Vagina (tissue), 2 donors: ENCODE measurements around the gene ZSWIM6. TPM values are rescaled to one million over a fixed set of nuclear protein-coding genes. Genes with fewer than 3 reads are reported as not detected.

Source experiments
- DNase-seq, 2 donors: peaks; one replicate each; pipeline ENCODE4 v3.0.0-alpha.2; 2017; ENCODE audit errors: extremely low spot score in 2 of 2
- H3K27ac ChIP-seq: fragments of 200-600 bp; sonication (generic); one replicate; pipeline ENCODE4 v1.5.1; 2019
- H3K27me3 ChIP-seq: fragments of 200-600 bp; sonication (generic); one replicate; pipeline ENCODE4 v1.5.1; 2019
- H3K36me3 ChIP-seq, 2 donors: fragments of 200-600 bp; sonication (generic); one replicate each; pipeline ENCODE4 v1.5.1; 2017 to 2019
- H3K4me1 ChIP-seq: fragments of 200-600 bp; sonication (generic); one replicate; pipeline ENCODE4 v1.5.1; 2019
- H3K4me3 ChIP-seq, 2 donors: fragments of 200-600 bp; sonication (generic); 1 replicate in 1 of 2; 2 replicates in 1 of 2; pipeline ENCODE4 v1.5.1; 2016 to 2019
- H3K9me3 ChIP-seq: fragments of 200-600 bp; sonication (generic); one replicate; pipeline ENCODE4 v1.5.1; 2019
- POLR2A ChIP-seq, 2 donors: fragments of 450-650 bp; IDR thresholded peaks; one replicate each; pipeline ENCODE4 v1.6.1; 2017; ENCODE audit warnings: antibody characterized with exemption in 2 of 2, mild to moderate bottlenecking in 2 of 2, moderate library complexity in 2 of 2
- POLR2AphosphoS5 ChIP-seq, 2 donors: sonication (generic); formaldehyde crosslinking; IDR thresholded peaks; one replicate each; pipeline ENCODE4 v1.9.0; 2017; ENCODE audit warnings: antibody characterized with exemption in 2 of 2, mild to moderate bottlenecking in 2 of 2, low read depth in 1 of 2; ENCODE audit not compliant: insufficient read depth in 1 of 2
- intact Hi-C: fragments of 100-400 bp; cut with DNase I; formaldehyde crosslinking; loops from one replicate; pipeline ENCODE4 v1.15.1; 2023
- total RNA-seq: library from RNA; depleted of rRNA; stranded (reverse); fragments of >200 nt; gene quantifications from one replicate; pipeline ENCODE4 v1.2.3, GENCODE V29; 2016
- TF ChIP-seq, protein P1 (sequence below), 3 experiments: fragments of 450-650 bp in 2 of 3; fragments of 200-600 bp in 1 of 3; sonication (generic) in 1 of 3; IDR thresholded peaks; one replicate each; pipeline ENCODE4 v1.5.1; 2017 to 2019; ENCODE audit warnings: antibody characterized with exemption in 3 of 3, mild to moderate bottlenecking in 2 of 3, moderate library complexity in 2 of 3

Gene ZSWIM6
- total RNA-seq, 1 donor from 2014 or later = 16.7 TPM

- no peak overlapping the region for H3K27ac ChIP-seq
Observed at GRCh38 chr5:61455179-61456006, 123.3 kb downstream of the ZSWIM6 start.

GRCh38 chr5:61460471-61460870, 128.4 kb downstream of the ZSWIM6 start:
- DNase-seq = no peak
- Histone ChIP-seq H3K9me3 (no peaks in the 10 kb centered on the region), H3K27me3 (no peaks in the 10 kb centered on the region), H3K4me3 (no peak overlapping the region), H3K4me1 (peaks cover 17% of the 10 kb centered on the region), H3K36me3 (no peaks in the 10 kb centered on the region), H3K27ac (no peak overlapping the region)
- TF ChIP-seq, protein P1, sequence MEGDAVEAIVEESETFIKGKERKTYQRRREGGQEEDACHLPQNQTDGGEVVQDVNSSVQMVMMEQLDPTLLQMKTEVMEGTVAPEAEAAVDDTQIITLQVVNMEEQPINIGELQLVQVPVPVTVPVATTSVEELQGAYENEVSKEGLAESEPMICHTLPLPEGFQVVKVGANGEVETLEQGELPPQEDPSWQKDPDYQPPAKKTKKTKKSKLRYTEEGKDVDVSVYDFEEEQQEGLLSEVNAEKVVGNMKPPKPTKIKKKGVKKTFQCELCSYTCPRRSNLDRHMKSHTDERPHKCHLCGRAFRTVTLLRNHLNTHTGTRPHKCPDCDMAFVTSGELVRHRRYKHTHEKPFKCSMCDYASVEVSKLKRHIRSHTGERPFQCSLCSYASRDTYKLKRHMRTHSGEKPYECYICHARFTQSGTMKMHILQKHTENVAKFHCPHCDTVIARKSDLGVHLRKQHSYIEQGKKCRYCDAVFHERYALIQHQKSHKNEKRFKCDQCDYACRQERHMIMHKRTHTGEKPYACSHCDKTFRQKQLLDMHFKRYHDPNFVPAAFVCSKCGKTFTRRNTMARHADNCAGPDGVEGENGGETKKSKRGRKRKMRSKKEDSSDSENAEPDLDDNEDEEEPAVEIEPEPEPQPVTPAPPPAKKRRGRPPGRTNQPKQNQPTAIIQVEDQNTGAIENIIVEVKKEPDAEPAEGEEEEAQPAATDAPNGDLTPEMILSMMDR (IDR thresholded peaks at IDR 0.05) = no peak
- TF ChIP-seq POLR2A (IDR thresholded peaks at IDR 0.05) (no peak), POLR2AphosphoS5 (IDR thresholded peaks at IDR 0.05; ENCODE audit: insufficient read depth in 1 of 2, low read depth in 1 of 2) (no peak)
- intact Hi-C loops = no loop called here

More at GRCh38 chr5:61455179-61456006, 123.3 kb downstream of the ZSWIM6 start:
- Histone ChIP-seq H3K36me3 (no peaks in the 10 kb centered on the region), H3K9me3 (no peaks in the 10 kb centered on the region), H3K4me3 (no peak overlapping the region), H3K4me1 (peaks cover 13% of the 10 kb centered on the region), H3K27me3 (no peaks in the 10 kb centered on the region)
- intact Hi-C loops = no loop called here
- no peak for TF ChIP-seq POLR2AphosphoS5 (IDR thresholded peaks at IDR 0.05; ENCODE audit: insufficient read depth in 1 of 2, low read depth in 1 of 2)
- DNase-seq = no peak

DNA sequence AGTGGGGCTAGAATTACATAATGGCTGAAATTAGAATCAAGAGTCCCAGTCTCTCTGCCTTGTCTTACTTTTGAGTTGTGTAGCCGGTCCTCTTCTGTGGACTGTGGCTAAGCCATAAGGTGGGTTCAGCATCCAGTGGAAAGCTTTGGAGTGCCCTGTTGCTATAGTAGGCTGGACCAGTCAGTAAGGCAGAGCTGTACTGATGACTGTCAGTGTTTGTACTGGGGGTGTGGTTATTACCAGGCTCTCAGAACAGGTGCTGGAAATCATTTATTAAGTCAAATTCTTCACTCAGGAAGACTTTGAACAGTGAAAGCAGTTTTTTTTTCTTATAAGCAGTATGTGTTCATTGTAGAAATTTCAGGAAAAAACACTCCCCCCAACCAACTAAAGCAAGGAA, 129.4 kb downstream of the ZSWIM6 start:
- no peak overlapping the region for H3K27ac ChIP-seq
- DNase-seq = no peak
- H3K36me3 ChIP-seq = no peaks in the 10 kb centered on the region
- H3K4me3 ChIP-seq = no peak overlapping the region
- intact Hi-C loops = no loop called here
- no peaks in the 10 kb centered on the region for H3K9me3 ChIP-seq
- TF ChIP-seq POLR2A (IDR thresholded peaks at IDR 0.05) (no peak), POLR2AphosphoS5 (IDR thresholded peaks at IDR 0.05; ENCODE audit: insufficient read depth in 1 of 2, low read depth in 1 of 2) (no peak)
- TF ChIP-seq, protein P1 (IDR thresholded peaks at IDR 0.05) = no peak
- H3K27me3 ChIP-seq = no peaks in the 10 kb centered on the region
- H3K4me1 ChIP-seq = peaks cover 20% of the 10 kb centered on the region

- H3K27me3 ChIP-seq = no peaks in the 10 kb centered on the region
- no peaks in the 10 kb centered on the region for H3K9me3 ChIP-seq
- H3K4me3 ChIP-seq = no peak overlapping the region
- intact Hi-C loops = no loop called here
- peaks cover 23% of the 10 kb centered on the region for H3K4me1 ChIP-seq
- TF ChIP-seq POLR2A (IDR thresholded peaks at IDR 0.05) = no peak
- TF ChIP-seq POLR2AphosphoS5 (IDR thresholded peaks at IDR 0.05; ENCODE audit: insufficient read depth in 1 of 2, low read depth in 1 of 2) = no peak
- TF ChIP-seq, protein P1 (IDR thresholded peaks at IDR 0.05) = no peak
- no peak overlapping the region for H3K27ac ChIP-seq
- no peaks in the 10 kb centered on the region for H3K36me3 ChIP-seq
- no peak for DNase-seq
Observed at GRCh38 chr5:61461926-61462325, 129.9 kb downstream of the ZSWIM6 start.

- H3K27me3 ChIP-seq = no peaks in the 10 kb centered on the region
- H3K36me3 ChIP-seq = no peaks in the 10 kb centered on the region
- H3K4me1 ChIP-seq = peaks cover 38% of the 10 kb centered on the region
- H3K4me3 ChIP-seq = no peak overlapping the region
- no peak overlapping the region for H3K27ac ChIP-seq
- DNase-seq = no peak
- H3K9me3 ChIP-seq = no peaks in the 10 kb centered on the region
- TF ChIP-seq POLR2A (IDR thresholded peaks at IDR 0.05) (no peak), POLR2AphosphoS5 (IDR thresholded peaks at IDR 0.05; ENCODE audit: insufficient read depth in 1 of 2, low read depth in 1 of 2) (no peak)
- TF ChIP-seq, protein P1 (IDR thresholded peaks at IDR 0.05) = no peak
- intact Hi-C loops = no loop called here
Observed at GRCh38 chr5:61463596-61463995, 131.5 kb downstream of the ZSWIM6 start.
